Medulla oblongata (tissue), 1 donor: ENCODE data around the gene LCTL.
"Not testable (repeated sequence)": the region's sequence is repeated elsewhere in the genome, so short reads cannot be mapped to it uniquely, and the experiment has no call there.

Experiments used
- DNase-seq: peaks from one replicate; pipeline ENCODE4 v3.0.0-alpha.2; 2015; ENCODE audit errors: extremely low spot score

The LCTL gene

DNA sequence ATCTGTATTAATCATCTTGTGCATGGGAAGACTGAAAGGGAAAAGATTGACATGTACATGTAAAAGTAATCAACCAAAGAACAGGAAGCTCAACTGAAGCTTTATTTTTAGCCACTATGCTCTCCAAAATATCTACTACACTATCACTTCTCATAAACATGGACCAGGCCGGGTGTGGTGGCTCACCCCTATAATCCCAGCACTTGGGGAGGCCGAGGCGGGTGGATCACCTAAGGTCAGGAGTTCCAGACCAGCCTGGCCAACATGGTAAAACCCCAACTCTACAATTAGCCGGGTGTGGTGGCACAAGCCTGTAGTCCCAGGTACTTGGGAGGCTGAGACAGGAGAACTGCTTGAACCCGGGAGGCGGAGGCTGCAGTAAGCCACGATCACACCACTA lies 65.5 kb downstream of the LCTL start:
- DNase-seq = not testable (repeated sequence)

- peak; percentile 29 for DNase-seq
These were observed 67.1 kb downstream of the LCTL start for GRCh38 chr15:66498501-66499386.
